IMR-90 (cell line): Measurements from ENCODE around the gene TST.

ENCODE experiments used
- BHLHE40 ChIP-seq: fragments of 150-350 bp; IDR thresholded peaks from 2 replicates; pipeline ENCODE4 v1.6.1; 2016; ENCODE audit warnings: mild to moderate bottlenecking, low read depth, low read length
- CEBPB ChIP-seq: IDR thresholded peaks from 2 replicates; pipeline ENCODE4 v1.6.1; 2012; ENCODE audit warnings: low read depth, low read length, improper control_type of control experiment
- MAFK ChIP-seq: IDR thresholded peaks from 2 replicates; pipeline ENCODE4 v1.6.1; 2012; ENCODE audit warnings: low read depth, low read length, improper control_type of control experiment
- MXI1 ChIP-seq: IDR thresholded peaks from 2 replicates; pipeline ENCODE4 v1.6.1; 2012; ENCODE audit warnings: low read depth, mild to moderate bottlenecking, low read length, moderate library complexity, borderline replicate concordance
- POLR2A ChIP-seq: IDR thresholded peaks from 2 replicates; pipeline ENCODE4 v1.6.1; 2012; ENCODE audit warnings: mild to moderate bottlenecking, low read depth, low read length
- RAD21 ChIP-seq: IDR thresholded peaks from 2 replicates; pipeline ENCODE4 v1.6.1; 2012; ENCODE audit warnings: low read length, improper control_type of control experiment
- RCOR1 ChIP-seq: IDR thresholded peaks from 2 replicates; pipeline ENCODE4 v1.6.1; 2012; ENCODE audit warnings: mild to moderate bottlenecking, low read length, improper control_type of control experiment; ENCODE audit not compliant: insufficient replicate concordance
- SMC3 ChIP-seq: fragments of 150-350 bp; IDR thresholded peaks from 2 replicates; pipeline ENCODE4 v1.6.1; 2016; ENCODE audit warnings: low read depth, mild to moderate bottlenecking, antibody characterized with exemption, low read length, moderate library complexity
- TF ChIP-seq, protein P1 (sequence below): conservative IDR thresholded peaks from 2 replicates; pipeline ENCODE4 v1.5.1; 2012; ENCODE audit warnings: mild to moderate bottlenecking, low read depth, low read length, improper control_type of control experiment
- TF ChIP-seq, protein P2 (sequence below): fragments of 150-350 bp; IDR thresholded peaks from 2 replicates; pipeline ENCODE4 v1.6.1; 2016; ENCODE audit warnings: low read depth, mild to moderate bottlenecking, low read length, moderate library complexity, borderline replicate concordance

GRCh38 chr22:37045958-37046357, 26.7 kb upstream of the TST start:
- TF ChIP-seq RCOR1 = no peak
- no peak for TF ChIP-seq POLR2A
- TF ChIP-seq, protein P1, sequence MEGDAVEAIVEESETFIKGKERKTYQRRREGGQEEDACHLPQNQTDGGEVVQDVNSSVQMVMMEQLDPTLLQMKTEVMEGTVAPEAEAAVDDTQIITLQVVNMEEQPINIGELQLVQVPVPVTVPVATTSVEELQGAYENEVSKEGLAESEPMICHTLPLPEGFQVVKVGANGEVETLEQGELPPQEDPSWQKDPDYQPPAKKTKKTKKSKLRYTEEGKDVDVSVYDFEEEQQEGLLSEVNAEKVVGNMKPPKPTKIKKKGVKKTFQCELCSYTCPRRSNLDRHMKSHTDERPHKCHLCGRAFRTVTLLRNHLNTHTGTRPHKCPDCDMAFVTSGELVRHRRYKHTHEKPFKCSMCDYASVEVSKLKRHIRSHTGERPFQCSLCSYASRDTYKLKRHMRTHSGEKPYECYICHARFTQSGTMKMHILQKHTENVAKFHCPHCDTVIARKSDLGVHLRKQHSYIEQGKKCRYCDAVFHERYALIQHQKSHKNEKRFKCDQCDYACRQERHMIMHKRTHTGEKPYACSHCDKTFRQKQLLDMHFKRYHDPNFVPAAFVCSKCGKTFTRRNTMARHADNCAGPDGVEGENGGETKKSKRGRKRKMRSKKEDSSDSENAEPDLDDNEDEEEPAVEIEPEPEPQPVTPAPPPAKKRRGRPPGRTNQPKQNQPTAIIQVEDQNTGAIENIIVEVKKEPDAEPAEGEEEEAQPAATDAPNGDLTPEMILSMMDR = peak; percentile 75
- no peak for TF ChIP-seq BHLHE40
- TF ChIP-seq CEBPB = no peak
- TF ChIP-seq MXI1 = no peak
- peak; percentile 47 for TF ChIP-seq RAD21
- peak; percentile 27; the same call in 1 of the 2 replicates for TF ChIP-seq SMC3
- TF ChIP-seq, protein P2, sequence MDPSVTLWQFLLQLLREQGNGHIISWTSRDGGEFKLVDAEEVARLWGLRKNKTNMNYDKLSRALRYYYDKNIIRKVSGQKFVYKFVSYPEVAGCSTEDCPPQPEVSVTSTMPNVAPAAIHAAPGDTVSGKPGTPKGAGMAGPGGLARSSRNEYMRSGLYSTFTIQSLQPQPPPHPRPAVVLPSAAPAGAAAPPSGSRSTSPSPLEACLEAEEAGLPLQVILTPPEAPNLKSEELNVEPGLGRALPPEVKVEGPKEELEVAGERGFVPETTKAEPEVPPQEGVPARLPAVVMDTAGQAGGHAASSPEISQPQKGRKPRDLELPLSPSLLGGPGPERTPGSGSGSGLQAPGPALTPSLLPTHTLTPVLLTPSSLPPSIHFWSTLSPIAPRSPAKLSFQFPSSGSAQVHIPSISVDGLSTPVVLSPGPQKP = no peak
- TF ChIP-seq MAFK = no peak
